Measurements from ENCODE around the gene GHDC.
A peak's percentile ranks its signal among the peaks of the same experiment; 100 is the strongest.

GHDC gene

DNA sequence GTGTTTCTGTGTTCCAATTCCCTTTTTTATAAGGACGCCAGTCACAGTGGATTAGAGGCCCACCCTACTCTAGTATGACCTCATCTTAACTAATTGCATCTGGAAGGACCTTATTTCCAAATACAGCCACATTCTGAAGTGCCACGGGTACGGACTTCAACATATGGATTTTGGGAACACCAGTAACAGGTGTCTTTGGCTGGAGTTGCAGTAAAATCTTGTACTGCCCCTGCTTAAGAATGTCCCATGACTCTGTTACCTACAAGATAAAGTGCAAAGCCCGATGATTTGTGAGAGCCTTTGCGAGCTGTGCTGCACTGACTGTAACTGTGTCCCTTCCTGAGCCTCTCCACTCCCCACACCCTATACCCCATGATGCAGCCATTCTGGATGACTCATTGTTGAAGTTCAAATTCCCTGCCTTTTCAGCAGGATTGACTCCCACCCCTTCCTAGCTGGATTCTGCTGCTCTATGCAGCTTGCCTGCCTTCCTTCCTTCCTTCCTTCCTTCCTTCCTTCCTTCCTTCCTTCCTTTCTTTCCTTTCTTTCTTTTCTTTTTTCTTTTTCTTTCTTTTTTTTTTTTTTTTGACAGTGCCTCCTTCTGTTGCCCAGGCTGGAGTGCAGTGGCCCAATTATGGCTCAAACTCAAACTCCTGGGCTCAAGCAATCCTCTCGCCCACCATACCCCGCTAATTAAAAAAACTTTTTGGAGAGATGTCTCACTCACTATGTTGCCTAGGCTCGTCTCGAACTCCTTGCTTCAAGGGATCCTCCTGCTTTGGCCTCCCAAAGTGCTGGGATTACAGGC is 11.2 kb downstream of the GHDC start:
- DNase-seq = no peak

DNA sequence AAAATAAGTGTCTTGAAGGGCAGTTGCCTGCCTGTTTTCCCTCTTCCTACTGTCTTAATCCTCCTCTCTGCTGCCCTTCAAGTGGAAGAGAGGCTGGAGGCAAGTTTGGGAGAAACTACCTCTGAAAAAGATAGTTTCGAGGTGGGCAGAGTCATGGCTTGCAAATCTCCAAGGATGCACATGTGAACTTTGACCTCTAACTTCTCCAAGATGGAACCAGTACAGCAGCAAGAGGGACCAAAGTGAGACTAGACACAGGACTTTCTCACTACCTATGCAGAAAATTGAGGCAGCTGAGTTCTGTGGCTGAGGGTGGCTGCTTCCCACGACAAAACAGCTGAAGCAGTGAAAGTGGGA is 12.5 kb downstream of the GHDC start:
- DNase-seq = no peak

DNA sequence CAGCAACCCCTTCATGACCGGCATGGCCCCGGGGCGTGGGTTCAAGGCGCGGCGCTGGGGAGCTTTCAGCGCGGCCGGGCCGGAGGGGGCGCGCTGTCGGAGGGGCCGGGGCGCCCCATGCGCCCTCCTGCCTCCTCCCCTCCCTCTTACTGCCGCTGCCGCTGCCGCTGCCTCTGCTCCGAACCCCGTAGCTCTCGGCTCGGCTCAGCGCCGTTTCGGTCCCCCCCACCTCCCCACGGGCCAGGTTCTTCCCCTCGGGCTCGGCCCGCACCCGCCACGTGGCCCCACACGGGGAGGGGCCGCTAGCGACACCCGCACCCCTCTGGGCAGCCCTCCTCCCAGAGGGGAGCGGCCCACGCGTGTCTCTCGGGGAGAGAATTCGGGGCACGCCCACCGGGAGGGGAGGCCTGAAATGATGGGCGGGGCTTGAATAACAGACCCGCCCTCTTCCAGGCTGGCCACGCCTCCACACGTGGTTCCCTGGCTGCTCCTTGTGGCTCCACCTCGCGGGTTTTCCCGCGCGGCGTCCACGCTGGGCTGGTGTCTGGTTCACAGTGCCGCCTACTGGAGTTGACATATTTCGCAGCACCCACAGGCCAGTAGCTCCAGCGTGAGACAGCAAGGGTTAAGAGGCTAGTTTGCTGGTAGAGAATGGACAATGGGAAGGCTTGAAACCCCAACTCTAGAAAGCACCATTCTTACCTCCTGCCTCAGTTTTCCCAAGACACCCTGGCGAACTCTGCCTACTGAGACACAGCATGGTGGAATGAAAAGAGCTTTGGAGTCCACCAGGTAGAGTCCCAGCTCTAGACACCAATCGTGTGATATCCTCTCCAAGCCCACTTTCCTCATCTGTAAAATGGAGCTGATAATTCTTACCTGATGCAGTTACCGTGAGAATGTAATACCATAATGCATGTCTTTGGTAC is 13.1 kb downstream of the GHDC start, which contains the start of gene KCNH4:
Gene KCNH4, minus strand, starts transcription at position 221 of the 929 bp plus-strand sequence. Its CDS starts 197 bp downstream, at position 24.
- peak; percentile 77 to 81 for DNase-seq

DNA sequence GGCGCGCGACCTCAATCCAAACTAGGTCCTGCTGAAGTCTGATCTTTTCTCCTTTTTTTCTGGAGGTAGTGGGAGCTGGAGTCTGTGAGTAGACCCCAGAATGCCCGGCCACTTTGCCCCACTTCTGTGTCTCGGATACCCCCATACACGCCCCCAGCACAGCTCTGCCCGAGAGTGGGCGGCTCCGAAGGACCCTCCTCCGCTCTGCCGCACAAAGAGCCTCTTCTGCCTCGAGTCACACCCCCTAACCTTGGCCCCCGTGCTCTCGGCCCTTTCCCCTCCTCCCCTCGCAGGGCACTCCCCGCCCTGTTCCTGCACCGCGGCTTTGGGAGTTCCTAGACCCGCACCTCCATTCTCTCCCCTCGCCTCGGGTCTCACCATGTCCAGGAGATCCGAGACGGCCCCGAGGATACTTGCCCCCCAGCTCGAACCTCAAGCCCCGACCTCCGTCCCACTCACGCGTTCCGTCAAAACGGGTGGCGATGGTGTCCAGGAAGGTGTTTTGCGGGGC is 13.8 kb downstream of the GHDC start:
- DNase-seq = no peak

DNA sequence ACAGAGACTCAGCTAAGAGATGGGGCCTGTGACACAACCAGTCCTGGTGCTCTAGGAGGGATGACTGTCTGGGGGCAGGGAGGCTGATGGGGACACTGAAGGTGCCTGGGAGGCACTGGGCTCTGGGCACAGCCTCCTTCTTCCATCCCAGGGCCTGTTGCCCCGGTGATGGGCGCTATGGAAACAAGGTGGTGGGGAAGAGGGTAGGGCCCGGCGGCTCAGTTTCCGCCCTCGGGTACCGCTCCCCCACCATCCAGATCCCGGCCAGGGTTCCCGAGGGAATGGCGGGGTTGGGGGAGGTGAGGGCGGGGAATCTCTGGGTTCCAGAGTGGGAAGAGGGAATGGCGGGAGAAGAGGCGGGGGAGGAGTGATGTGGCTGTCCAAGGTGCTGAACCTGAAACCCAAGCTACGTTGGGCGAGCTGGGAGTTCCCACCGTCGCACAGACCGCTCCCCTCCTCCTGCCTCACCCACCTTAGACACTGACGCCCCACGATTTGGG is 14.3 kb downstream of the GHDC start:
- no peak for DNase-seq

DNA sequence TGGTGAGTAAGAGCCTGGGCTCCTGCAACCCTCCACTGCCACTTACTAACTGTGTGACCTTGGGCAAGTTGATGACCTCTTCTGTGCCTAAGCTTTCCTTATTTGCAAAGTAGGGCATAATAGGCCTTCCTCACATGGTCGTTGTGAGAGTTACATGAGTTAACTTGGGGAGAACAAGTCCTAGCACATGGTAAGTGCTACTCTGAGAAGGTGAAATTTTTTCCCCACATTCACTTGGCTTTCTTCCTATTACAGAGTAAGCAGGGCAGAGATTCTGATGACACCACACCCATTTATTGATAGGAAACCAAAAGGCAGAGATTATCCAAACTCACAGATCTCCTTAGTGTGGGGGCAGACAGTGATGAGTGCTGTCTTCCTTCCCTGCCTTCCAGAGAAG is 15.0 kb downstream of the GHDC start:
- DNase-seq = no peak

DNA sequence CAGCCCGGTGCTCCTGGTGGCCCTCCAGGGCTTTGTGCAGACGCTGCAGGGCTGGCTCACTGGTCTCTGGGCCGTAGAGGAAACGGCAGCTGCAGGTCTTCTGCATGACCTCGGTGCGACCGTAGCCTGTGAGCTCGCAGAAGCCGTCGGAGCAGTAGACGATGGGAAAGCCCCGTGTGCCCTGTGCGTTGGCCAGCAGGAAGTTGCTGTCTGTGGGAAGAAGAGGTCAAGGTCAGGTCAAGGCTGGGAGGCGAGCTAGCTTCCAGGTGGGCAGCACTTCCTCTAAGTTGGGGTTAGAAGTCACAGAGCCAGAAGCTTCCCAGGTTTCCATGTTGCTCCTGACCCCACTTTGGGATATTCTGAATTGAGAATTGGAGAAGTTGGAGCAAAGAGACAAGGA is 15.5 kb downstream of the GHDC start:
- no peak for DNase-seq

DNA sequence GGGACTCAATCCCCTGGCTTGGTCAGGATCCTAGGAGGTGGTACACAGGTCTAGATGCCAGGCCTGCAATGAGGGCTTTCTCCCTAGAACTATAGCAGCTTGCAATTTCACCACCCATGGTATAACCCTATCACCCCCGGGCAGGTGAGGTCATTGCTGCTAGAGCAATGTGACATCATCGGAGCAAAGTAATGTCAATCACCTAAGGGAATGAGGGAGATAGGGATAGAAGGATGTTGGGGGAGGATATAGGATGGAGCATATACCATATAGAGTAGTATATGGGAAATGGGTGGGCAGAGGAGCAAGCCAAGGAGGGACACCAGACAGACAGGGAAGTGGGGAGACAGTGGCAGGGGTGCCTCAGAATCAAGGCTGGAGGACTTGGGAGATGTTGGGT is 16.6 kb downstream of the GHDC start:
- DNase-seq = no peak

DNA sequence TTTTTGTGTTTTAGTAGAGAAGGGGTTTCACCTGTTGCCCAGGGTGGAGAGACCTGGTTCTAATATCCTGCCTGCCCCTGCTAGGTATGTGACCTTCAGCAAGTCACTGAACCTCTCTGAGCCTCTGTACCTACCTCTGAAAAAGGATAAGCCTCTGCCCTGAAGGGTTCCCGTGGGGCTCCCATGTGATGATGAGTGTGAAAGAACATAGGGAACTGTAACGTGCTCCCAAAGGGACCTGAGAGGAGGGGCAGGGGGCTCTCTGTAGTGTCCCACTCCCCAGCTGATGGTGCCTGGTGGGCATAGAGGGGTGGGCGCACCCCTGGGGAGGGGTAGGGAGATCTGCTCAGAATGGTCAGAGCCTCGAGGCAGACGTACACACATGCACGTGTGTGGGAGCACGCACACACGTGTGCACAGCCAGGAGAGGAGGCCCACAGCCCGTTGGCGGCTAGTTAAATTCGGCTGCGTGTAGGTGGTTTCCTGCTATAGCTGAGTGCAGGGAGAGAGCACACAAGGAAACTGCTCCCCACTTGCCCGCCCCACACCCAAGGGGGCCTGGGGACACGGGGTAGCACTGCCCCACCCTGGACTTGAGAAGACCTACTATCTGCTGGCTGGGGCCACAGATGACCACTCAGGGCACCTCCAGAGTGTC is 20.0 kb downstream of the GHDC start:
- no peak for DNase-seq

DNA sequence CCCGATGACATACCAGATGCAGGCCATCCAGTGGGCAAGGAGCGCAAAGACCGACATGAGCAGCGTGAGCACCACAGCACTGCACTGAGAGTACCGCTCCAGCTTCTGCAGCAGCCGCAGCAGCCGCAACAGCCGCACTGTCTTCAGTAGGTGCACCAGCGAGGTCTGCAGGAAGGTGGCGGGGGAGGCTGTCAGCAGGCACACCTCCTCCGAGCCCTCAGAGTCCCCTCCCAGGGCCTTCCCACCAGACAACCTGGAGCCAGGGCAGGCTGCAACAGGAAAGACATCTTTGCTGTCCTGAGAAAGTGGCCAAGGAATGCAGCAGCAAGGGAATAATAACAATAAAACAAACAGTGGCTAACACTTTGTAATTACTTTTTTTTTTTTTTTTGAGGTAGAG is 22.5 kb downstream of the GHDC start:
- no peak for DNase-seq

DNA sequence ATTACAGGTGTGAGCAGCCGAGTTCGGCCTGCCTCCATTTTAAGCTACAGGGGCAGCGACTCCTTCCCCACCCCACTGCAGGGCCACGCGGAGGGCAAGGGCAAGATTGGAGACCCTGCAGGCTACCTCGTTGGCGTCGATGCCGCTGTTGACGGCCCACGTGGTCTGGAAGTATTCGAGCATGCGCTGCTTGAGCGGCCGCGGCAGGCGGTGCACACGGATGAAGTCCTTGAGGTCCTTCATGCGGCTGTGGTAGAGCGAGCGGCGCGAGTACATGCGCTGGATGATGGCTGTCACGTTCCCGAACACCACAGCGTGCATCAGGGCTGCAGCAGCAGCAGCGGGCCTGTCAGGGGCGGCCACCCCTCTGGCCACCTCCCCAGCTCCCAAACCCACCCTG is 24.9 kb downstream of the GHDC start:
- DNase-seq = no peak

DNA sequence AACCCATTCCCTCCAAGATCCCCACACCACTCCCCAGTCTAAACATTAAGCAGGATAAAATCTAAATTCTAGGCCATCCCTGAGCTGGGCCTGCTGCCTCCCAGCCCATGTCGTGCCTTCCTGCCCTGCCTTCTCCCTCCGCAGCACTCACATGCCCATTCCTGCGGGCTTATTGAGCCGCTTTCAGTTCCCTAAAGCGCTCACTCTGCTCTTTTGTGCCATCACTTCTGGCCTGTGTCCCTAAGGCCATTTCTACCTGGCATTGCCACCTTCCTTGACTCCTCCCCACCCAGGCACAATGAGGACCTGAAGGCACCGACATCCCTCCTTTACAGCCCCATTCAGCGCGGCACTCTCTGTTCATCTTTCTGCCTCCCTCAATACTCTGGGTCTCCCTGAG is 26.5 kb downstream of the GHDC start:
- no peak for DNase-seq

DNA sequence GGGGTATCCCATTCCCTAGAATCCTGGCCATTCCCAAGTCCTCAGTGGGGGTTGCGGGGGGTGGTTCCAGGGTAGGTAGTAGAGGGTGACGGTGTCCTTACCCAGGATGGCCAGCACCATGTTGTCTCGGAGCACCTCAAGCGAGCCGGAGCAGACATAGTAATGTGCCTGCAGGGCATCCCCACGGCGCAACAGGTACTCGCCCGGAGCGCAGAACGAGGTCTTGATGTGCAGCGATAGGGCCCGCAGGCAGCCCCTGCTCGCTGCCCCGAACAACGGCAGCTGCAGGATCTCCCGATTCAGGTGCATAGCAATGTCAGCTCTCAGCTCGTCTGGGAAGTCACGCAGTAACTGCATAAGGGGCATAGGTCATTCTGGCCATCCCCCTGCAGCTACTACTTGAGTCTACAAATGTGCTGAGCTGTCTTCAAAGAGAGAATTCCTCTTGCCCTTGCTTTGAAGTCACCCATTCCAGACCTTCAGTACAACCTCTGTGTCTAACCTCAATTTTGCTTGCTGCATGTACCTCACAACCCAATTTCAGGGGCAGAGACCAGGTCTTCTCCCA is 28.0 kb downstream of the GHDC start:
- DNase-seq = no peak

DNA sequence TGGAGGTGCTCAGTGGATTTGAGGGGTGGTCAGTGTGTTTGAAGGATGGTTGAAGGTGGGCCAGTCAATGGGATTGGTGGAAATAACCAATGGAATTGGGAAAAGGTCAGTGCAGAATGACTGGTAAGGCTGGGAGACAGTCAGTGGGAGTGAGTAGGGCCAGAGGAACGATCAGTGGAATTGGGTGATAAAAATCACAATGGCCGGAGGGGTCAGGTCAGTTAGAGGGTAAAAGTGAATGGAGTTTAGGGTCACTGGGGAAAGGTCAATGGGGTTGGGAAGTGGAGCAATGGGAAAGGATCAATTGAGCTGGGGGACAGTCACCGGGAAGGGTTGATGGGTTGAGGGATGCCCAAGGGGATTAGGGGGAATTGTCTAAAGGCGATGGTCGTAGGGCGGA is 28.5 kb downstream of the GHDC start:
- no peak for DNase-seq

DNA sequence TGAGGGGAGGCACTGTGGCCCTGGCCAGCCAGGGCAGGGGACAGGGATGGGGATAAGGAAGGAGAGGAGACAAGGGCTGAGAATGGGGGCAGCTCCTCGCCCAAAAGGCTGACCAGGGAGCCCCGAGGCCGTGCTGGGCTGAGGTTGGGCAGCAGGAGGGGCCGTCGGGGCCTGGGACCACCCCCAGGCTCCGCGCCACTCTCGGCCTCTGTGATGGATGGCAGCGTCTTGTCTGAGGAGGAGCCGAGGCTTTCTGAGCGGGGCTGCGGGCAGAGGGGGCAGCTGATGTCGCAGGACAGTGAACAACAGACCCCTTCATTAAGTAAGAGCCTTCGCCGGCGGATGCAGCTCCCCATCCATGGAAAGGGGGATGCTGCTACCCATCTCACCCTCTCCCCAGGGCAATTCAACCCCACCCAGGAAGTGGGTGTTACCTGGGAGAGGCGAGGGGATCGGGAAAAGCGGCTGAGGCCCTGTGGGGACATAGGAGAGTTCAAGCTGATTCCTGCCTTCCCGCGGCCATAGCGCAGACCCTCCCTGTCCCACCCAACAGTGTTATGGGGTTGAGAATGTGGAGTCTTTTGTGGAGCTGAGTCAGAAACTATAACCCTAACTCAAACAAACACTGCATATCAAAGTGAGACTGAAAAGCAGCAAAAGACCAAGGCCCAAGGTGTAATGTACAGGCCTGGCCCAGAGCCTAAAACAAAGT is 30.4 kb downstream of the GHDC start:
- no peak for DNase-seq

DNA sequence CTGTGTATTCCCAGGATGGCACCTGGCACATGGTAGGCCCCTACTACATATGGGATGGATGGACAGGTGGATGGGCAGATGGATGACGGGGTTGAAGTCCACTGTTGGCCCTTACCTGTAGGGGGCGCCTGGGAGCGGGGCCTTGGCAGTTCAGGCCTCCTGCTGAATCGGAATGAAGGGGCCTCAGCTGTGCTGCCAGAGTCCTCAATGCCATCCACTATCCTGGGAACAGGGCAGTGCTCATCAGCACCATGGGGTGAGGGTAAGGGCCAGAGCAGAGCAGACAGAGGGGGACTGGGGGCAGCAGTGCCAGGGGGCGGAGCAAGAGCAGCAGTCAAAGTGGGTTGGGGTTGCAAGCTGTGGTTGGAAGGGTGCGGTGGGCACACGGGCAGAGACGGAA is 31.2 kb downstream of the GHDC start:
- no peak for DNase-seq

DNA sequence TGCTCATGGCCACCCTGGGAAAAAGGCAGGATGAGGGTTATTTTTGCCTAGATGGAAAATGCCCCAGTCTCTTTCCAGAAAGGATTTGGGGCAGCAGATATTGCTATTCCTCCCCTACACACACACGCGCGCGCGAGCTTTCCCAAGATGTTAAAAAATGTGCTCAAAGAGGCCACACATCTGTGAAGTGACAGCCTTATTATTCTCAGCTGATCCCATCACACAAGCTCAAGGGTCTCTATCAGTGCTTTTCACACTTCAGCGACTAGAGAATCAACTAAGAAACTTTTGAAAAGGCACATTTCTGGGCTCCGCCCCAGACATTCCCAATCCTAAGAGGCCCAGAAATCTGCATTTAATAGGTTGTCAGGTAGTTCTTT is 33.8 kb downstream of the GHDC start:
- no peak for DNase-seq

DNA sequence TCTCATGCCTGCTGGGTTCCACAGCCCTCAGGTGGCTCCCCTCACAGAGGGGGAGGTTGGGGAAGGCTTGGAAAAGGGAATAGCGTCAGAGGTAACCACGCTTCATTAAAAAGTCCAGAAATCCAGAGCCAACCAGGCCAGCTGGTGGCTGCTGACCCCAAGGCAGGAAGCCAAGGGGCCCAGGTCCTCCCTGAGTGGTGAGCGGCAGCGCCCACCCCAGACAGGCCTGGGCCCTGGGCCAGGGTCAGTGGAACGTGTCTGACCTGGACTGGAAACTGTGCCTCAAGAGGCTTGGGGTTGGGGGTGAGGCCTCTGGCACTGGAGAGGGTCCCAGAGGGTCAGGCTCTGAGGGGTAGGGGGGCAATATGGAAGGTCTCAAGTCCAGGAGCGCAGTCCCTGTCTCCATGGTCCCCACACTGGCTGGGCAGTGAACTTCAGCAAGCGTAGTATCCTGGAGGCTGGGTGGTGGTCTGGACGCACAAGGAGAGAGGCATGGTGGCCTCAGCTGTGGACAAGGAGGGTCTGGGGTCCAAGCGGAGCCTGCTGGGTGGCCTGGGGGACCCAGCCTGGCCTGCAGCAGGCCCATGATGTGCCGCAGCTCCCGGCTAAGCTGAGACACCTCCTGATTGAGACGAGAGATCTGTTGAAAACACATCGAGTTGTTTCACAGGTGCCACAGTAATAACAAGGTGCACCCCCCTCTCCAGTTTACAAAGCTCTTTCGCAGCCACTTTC is 34.3 kb downstream of the GHDC start:
- no peak for DNase-seq

DNA sequence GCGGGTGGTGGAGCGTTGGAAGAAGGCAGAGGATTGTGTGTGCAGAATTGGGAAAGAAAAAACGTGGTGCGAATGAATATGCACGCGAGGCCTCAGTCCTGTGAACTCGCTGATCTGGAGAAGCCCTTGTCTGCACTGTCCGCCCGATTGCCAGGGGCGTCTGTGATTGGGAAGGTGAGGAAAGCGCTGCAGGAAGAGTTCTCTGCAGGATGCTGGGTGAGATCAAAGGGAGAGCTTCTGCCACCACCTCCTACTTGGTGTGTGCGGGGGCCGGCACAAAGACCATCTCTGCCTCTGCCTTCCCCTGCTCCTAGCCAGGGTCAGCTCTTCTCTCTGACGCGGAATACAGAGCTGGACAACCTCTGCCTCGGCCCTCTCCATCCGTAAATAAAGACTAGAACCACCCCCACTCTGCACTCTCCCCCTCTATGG is 38.7 kb downstream of the GHDC start:
- no peak for DNase-seq

DNA sequence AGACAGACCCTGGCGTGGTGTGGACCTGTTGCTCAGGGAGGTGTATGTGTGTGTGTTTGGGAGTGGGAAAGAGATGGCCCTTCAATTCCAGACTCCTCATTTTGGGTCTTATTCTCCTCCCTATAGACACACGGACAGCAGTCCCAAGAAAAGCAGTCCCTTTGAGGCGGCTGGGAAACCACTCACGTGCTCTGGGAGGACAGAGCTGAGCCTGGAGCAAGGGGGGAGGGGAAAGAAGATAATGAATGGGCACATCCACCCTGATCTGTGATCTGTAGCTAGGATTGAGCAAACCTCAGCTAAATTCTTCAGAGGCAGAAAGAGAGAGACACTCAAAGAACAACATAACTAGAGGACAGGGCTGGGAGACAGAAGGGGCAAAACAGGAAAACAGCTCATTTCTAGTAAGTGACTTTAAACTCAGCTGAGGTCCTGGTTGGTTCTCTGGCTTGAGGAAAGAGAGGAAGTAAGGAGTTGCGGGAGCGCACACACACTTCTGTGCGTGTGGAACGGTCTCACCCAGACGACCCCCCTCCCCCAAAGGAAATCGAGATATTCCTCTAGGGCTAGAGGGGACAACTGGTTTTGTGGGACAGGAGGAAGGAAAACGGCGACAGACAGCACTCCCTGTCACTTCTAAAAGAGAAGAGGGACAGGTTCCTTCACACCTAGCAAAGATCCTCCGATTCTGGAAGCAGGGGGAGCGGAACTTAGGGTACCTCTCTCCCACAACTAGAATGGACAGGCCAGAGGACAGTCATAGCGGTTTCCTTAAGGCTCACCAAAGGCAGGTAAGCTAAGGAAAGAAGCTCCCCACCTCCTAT is 40.2 kb downstream of the GHDC start:
- peak in 1 of 2 donors; percentile 52 for DNase-seq

Measured in bone marrow (tissue), 2 donors.